ENCODE measurements around the gene GPATCH1. TPM values are rescaled to one million over a fixed set of nuclear protein-coding genes. Genes with fewer than 3 reads are reported as not detected.

GPATCH1 gene
- total and polyA plus RNA-seq, 4 donors = 8.3 to 12.5 (median 9.9) TPM

GRCh38 chr19:33102893-33103292 lies 21.9 kb downstream of the GPATCH1 start:
- WGBS (ENCODE audit: insufficient coverage) = 60% methylated on average over 2 of the region's 6 CpGs
- Histone ChIP-seq H3K9me3 (ENCODE audit: control insufficient read depth, insufficient read depth, low read length) (no peaks in the 10 kb centered on the region), H3K27me3 (ENCODE audit: control insufficient read depth, insufficient read depth, low read length) (no peaks in the 10 kb centered on the region), H3K4me3 (ENCODE audit: low read depth, low read length) (no peak overlapping the region), H3K4me1 (ENCODE audit: control insufficient read depth, insufficient read depth, low read length) (no peaks in the 10 kb centered on the region), H3K27ac (ENCODE audit: low read depth, low read length) (no peak overlapping the region), H3K36me3 (ENCODE audit: control insufficient read depth, insufficient read depth, low read length) (peaks cover 64% of the 10 kb centered on the region)
- no peak for DNase-seq (ENCODE audit: low read depth in 4 of 6, low spot score in 6 of 6)

DNA sequence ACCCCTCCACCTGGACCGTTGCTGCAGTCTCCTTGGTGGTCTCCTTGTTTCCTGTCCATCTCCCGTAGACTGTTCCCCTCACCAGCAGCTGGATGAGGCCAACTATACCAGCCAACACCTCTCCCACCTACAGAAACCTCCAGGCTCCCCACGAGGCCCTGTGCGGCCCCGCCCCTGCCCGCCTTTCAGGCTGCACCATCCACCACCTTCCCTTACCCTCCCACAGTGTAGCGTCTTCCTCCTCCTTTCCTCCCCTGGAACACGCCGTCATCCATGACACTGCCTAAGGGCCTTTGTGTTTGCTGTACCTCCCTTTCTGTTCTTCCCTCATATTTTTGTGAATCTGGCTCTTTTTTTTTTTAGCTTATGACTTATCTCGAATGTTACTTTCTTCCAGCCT lies 27.2 kb downstream of the GPATCH1 start:
- Histone ChIP-seq H3K4me3 (ENCODE audit: low read depth, low read length) (no peak overlapping the region), H3K27me3 (ENCODE audit: control insufficient read depth, insufficient read depth, low read length) (no peaks in the 10 kb centered on the region), H3K4me1 (ENCODE audit: control insufficient read depth, insufficient read depth, low read length) (no peaks in the 10 kb centered on the region), H3K27ac (ENCODE audit: low read depth, low read length) (no peak overlapping the region), H3K9me3 (ENCODE audit: control insufficient read depth, insufficient read depth, low read length) (no peaks in the 10 kb centered on the region), H3K36me3 (ENCODE audit: control insufficient read depth, insufficient read depth, low read length) (peaks cover 61% of the 10 kb centered on the region)
- 97% methylated on average over 10 of the region's 10 CpGs for WGBS (ENCODE audit: insufficient coverage)
- no peak for DNase-seq (ENCODE audit: low read depth in 4 of 6, low spot score in 6 of 6)

DNA sequence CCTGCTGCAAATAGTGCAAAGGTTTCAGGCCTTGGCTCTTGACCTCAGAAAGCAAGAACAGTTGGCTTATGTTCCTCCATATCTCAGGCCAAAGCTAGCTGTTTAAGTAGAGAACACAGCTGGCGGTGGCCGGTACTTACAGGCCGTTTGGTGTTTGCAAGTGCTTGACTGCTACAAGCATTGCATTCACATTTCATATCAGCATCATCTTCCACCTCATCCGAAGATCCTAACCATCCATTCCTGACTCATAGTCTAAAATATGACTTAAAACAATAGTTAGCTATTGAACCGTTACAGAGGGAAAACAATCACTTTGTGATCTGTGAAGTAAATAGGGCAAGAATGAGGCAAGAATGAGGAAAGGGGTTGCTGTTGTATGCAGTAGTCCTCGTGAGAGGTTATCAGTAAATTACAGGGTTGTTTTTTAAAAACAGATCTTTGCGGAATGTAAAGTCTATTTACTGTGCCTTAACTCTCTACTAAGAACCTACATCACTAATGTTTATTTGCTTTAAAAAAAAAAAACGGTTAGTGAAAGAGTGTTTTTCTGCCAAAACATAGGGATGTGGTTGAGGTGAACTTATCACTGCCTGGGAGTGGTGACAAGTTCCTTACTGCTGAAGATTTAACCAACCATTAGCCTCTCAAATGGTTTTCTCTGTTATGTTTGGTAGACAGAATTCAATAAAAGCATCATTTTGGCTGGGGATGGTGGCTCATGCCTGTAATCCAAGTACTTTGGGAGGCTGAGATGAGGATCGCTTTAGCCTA lies 29.3 kb downstream of the GPATCH1 start:
- DNase-seq (ENCODE audit: low read depth in 4 of 6, low spot score in 6 of 6) = no peak
- no peaks in the 10 kb centered on the region for H3K27me3 ChIP-seq (ENCODE audit: control insufficient read depth, insufficient read depth, low read length)
- 87% methylated on average over 5 of the region's 9 CpGs for WGBS (ENCODE audit: insufficient coverage)
- no peaks in the 10 kb centered on the region for H3K9me3 ChIP-seq (ENCODE audit: control insufficient read depth, insufficient read depth, low read length)
- peaks cover 59% of the 10 kb centered on the region for H3K36me3 ChIP-seq (ENCODE audit: control insufficient read depth, insufficient read depth, low read length)
- H3K4me1 ChIP-seq (ENCODE audit: control insufficient read depth, insufficient read depth, low read length) = no peaks in the 10 kb centered on the region
- H3K4me3 ChIP-seq (ENCODE audit: low read depth, low read length) = no peak overlapping the region
- no peak overlapping the region for H3K27ac ChIP-seq (ENCODE audit: low read depth, low read length)

- 100% methylated on average over 11 of the region's 11 CpGs for WGBS (ENCODE audit: insufficient coverage)
- no peak for DNase-seq (ENCODE audit: low read depth in 4 of 6, low spot score in 6 of 6)
- no peak overlapping the region for H3K27ac ChIP-seq (ENCODE audit: low read depth, low read length)
- peaks cover 59% of the 10 kb centered on the region for H3K36me3 ChIP-seq (ENCODE audit: control insufficient read depth, insufficient read depth, low read length)
- no peaks in the 10 kb centered on the region for H3K4me1 ChIP-seq (ENCODE audit: control insufficient read depth, insufficient read depth, low read length)
- H3K27me3 ChIP-seq (ENCODE audit: control insufficient read depth, insufficient read depth, low read length) = no peaks in the 10 kb centered on the region
- H3K4me3 ChIP-seq (ENCODE audit: low read depth, low read length) = no peak overlapping the region
- H3K9me3 ChIP-seq (ENCODE audit: control insufficient read depth, insufficient read depth, low read length) = no peaks in the 10 kb centered on the region
These were observed 30.6 kb downstream of the GPATCH1 start for GRCh38 chr19:33111587-33111986.

GRCh38 chr19:33114312-33114711 lies 33.3 kb downstream of the GPATCH1 start:
- no peaks in the 10 kb centered on the region for H3K9me3 ChIP-seq (ENCODE audit: control insufficient read depth, insufficient read depth, low read length)
- H3K4me3 ChIP-seq (ENCODE audit: low read depth, low read length) = no peak overlapping the region
- no peaks in the 10 kb centered on the region for H3K4me1 ChIP-seq (ENCODE audit: control insufficient read depth, insufficient read depth, low read length)
- no peak for DNase-seq (ENCODE audit: low read depth in 4 of 6, low spot score in 6 of 6)
- H3K27me3 ChIP-seq (ENCODE audit: control insufficient read depth, insufficient read depth, low read length) = no peaks in the 10 kb centered on the region
- no CpG with 5 or more reads among the region's 4 CpGs for WGBS (ENCODE audit: insufficient coverage)
- no peak overlapping the region for H3K27ac ChIP-seq (ENCODE audit: low read depth, low read length)
- peaks cover 66% of the 10 kb centered on the region for H3K36me3 ChIP-seq (ENCODE audit: control insufficient read depth, insufficient read depth, low read length)

- H3K9me3 ChIP-seq (ENCODE audit: control insufficient read depth, insufficient read depth, low read length) = no peaks in the 10 kb centered on the region
- DNase-seq (ENCODE audit: low read depth in 4 of 6, low spot score in 6 of 6) = no peak
- 90% methylated on average over 4 of the region's 8 CpGs for WGBS (ENCODE audit: insufficient coverage)
- H3K4me3 ChIP-seq (ENCODE audit: low read depth, low read length) = no peak overlapping the region
- H3K4me1 ChIP-seq (ENCODE audit: control insufficient read depth, insufficient read depth, low read length) = no peaks in the 10 kb centered on the region
- H3K27ac ChIP-seq (ENCODE audit: low read depth, low read length) = no peak overlapping the region
- no peaks in the 10 kb centered on the region for H3K27me3 ChIP-seq (ENCODE audit: control insufficient read depth, insufficient read depth, low read length)
- peaks cover 66% of the 10 kb centered on the region for H3K36me3 ChIP-seq (ENCODE audit: control insufficient read depth, insufficient read depth, low read length)
These were observed 36.5 kb downstream of the GPATCH1 start for GRCh38 chr19:33117501-33117900.

- 91% methylated on average over 8 of the region's 10 CpGs for WGBS (ENCODE audit: insufficient coverage)
- DNase-seq (ENCODE audit: low read depth in 4 of 6, low spot score in 6 of 6) = no peak
- H3K27ac ChIP-seq (ENCODE audit: low read depth, low read length) = no peak overlapping the region
- no peak overlapping the region for H3K4me3 ChIP-seq (ENCODE audit: low read depth, low read length)
- no peaks in the 10 kb centered on the region for H3K27me3 ChIP-seq (ENCODE audit: control insufficient read depth, insufficient read depth, low read length)
- H3K9me3 ChIP-seq (ENCODE audit: control insufficient read depth, insufficient read depth, low read length) = no peaks in the 10 kb centered on the region
- H3K36me3 ChIP-seq (ENCODE audit: control insufficient read depth, insufficient read depth, low read length) = peaks cover 62% of the 10 kb centered on the region
- H3K4me1 ChIP-seq (ENCODE audit: control insufficient read depth, insufficient read depth, low read length) = no peaks in the 10 kb centered on the region
These were observed 37.7 kb downstream of the GPATCH1 start for GRCh38 chr19:33118643-33119042.

DNA sequence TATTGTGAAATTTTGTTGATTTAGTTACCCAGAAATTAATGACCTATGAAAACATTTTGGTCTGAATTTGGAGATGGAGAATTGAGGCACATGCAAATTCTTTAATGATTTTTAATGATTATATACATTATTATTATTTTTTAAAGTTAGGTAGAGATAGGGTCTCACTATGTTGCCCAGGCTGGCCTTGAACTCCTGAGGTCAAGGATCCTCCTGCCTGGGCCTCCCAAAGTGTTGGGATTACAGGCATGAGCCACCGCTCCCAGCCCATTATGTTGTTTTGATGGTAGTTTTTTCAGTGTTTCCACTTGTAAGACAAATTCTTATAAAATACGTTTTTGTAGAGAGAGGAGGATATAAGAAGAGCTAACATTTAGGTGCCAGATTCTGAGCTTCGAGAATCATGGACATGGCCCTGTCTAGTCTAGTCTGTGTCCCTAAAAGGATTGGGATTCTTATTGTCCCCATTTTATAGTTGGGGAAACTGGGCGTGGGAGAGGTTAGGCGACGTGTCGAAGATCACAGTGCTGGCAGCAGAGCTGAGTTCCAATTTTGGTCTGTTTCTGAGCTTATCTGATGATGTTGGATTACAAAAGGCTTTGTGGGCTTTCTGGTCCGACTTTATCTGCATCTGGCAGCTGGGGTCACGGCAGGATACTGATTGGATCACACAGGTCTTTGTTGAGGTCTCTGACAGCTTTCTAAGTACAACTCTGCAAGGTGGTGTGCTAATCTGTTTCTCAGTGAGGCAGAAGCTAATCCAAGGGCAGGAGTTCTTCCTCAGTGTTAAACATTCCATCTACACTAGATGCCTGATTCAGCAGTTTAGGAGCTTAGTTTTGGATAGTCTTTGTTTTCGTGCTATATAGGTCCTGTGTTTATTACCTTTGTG lies 43.5 kb downstream of the GPATCH1 start:
- Histone ChIP-seq H3K9me3 (ENCODE audit: control insufficient read depth, insufficient read depth, low read length) (no peaks in the 10 kb centered on the region), H3K4me1 (ENCODE audit: control insufficient read depth, insufficient read depth, low read length) (peaks cover 4% of the 10 kb centered on the region), H3K27me3 (ENCODE audit: control insufficient read depth, insufficient read depth, low read length) (no peaks in the 10 kb centered on the region), H3K36me3 (ENCODE audit: control insufficient read depth, insufficient read depth, low read length) (peaks cover 53% of the 10 kb centered on the region), H3K27ac (ENCODE audit: low read depth, low read length) (no peak overlapping the region), H3K4me3 (ENCODE audit: low read depth, low read length) (no peak overlapping the region)
- 90% methylated on average over 9 of the region's 10 CpGs for WGBS (ENCODE audit: insufficient coverage)
- DNase-seq (ENCODE audit: low read depth in 4 of 6, low spot score in 6 of 6) = no peak

DNA sequence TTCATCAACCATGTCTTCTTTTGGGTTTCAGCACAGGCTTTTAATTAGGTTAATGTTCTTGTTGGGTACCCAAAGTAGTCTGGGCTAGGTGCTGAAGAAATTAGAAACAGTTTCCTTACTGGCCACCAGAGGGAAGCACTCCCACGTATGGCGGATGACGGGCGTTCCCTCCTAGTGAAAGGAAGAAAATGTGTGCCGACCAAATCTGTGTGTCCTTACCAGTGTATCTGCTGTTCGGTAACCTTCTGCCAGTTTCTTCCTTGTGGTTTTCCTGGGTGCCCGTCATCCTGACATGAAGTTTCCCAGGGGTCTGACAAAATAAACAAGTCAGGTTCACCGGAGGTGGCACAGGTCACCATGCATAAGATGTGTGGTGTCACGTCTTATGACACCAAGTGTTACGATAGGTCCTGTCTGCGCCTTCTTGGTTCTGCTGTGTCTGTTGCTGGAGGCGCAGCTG lies 45.0 kb downstream of the GPATCH1 start:
- DNase-seq (ENCODE audit: low read depth in 4 of 6, low spot score in 6 of 6) = peak; percentile 13 to 89 (median 31)
- no peaks in the 10 kb centered on the region for H3K9me3 ChIP-seq (ENCODE audit: control insufficient read depth, insufficient read depth, low read length)
- peaks cover 4% of the 10 kb centered on the region for H3K4me1 ChIP-seq (ENCODE audit: control insufficient read depth, insufficient read depth, low read length)
- peaks cover 57% of the 10 kb centered on the region for H3K36me3 ChIP-seq (ENCODE audit: control insufficient read depth, insufficient read depth, low read length)
- no peak overlapping the region for H3K4me3 ChIP-seq (ENCODE audit: low read depth, low read length)
- no peak overlapping the region for H3K27ac ChIP-seq (ENCODE audit: low read depth, low read length)
- no peaks in the 10 kb centered on the region for H3K27me3 ChIP-seq (ENCODE audit: control insufficient read depth, insufficient read depth, low read length)
- 47% methylated on average over 12 of the region's 12 CpGs for WGBS (ENCODE audit: insufficient coverage)

Data from spinal cord (tissue), 10 donors.